Measurements from ENCODE around the gene EDDM3A. TPM values are rescaled to one million over a fixed set of nuclear protein-coding genes. Genes with fewer than 3 reads are reported as not detected.

The EDDM3A gene
- total RNA-seq, 1 donor from 2014 or later, result not detected

GRCh38 chr14:20787025-20787424 lies 41.3 kb downstream of the EDDM3A start:
- Mint-ChIP-seq H3K36me3 (no peaks in the 10 kb centered on the region), H3K27me3 (ENCODE audit: low read depth) (no peaks in the 10 kb centered on the region), H3K4me1 (peaks cover 14% of the 10 kb centered on the region), H3K9me3 (no peaks in the 10 kb centered on the region), H3K4me3 (no peak overlapping the region), H3K27ac (no peak overlapping the region)
- TF ChIP-seq CTCF (IDR thresholded peaks at IDR 0.05; ENCODE audit: unreplicated experiment), result no peak
- DNase-seq (ENCODE audit: low spot score in 2 of 2, unreplicated experiment in 2 of 2), result no peak

GRCh38 chr14:20789230-20789813 lies 43.6 kb downstream of the EDDM3A start:
- Mint-ChIP-seq H3K27me3 (ENCODE audit: low read depth) (no peaks in the 10 kb centered on the region), H3K4me3 (no peak overlapping the region), H3K36me3 (no peaks in the 10 kb centered on the region), H3K9me3 (no peaks in the 10 kb centered on the region), H3K4me1 (peaks cover 7% of the 10 kb centered on the region), H3K27ac (no peak overlapping the region)
- no peak for TF ChIP-seq CTCF (IDR thresholded peaks at IDR 0.05; ENCODE audit: unreplicated experiment)
- no peak for DNase-seq (ENCODE audit: low spot score in 2 of 2, unreplicated experiment in 2 of 2)

- no peaks in the 10 kb centered on the region for H3K9me3 Mint-ChIP-seq
- no peaks in the 10 kb centered on the region for H3K27me3 Mint-ChIP-seq (ENCODE audit: low read depth)
- no peak for TF ChIP-seq CTCF (IDR thresholded peaks at IDR 0.05; ENCODE audit: unreplicated experiment)
- H3K27ac Mint-ChIP-seq, result no peak overlapping the region
- H3K36me3 Mint-ChIP-seq, result no peaks in the 10 kb centered on the region
- no peak for DNase-seq (ENCODE audit: low spot score in 2 of 2, unreplicated experiment in 2 of 2)
- no peak overlapping the region for H3K4me3 Mint-ChIP-seq
- peaks cover 7% of the 10 kb centered on the region for H3K4me1 Mint-ChIP-seq
Observed at GRCh38 chr14:20790464-20791116, 44.9 kb downstream of the EDDM3A start.

DNA sequence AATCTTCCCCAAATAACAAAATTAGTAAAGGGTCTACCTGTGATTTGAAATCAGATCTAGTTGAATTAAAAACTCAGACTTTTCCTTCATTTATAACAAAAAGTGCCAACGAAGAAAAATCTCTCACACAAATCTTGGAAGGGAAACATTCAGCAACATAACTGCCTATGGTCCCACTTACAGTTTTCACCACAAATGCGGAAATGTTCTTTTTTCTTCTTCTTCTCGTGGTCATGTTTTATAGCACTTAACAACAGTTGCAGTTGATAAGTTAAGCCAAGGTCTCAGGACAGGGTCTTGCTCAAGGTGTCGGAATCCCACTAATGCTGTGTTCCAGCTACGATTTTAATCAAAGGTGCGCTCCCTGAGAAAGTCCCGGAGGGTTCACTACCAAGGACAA lies 45.5 kb downstream of the EDDM3A start:
- Mint-ChIP-seq H3K4me1 (peaks cover 7% of the 10 kb centered on the region), H3K27me3 (ENCODE audit: low read depth) (no peaks in the 10 kb centered on the region), H3K9me3 (no peaks in the 10 kb centered on the region), H3K36me3 (no peaks in the 10 kb centered on the region), H3K4me3 (no peak overlapping the region), H3K27ac (no peak overlapping the region)
- no peak for TF ChIP-seq CTCF (IDR thresholded peaks at IDR 0.05; ENCODE audit: unreplicated experiment)
- no peak for DNase-seq (ENCODE audit: low spot score in 2 of 2, unreplicated experiment in 2 of 2)

- H3K27ac Mint-ChIP-seq, result no peak overlapping the region
- no peak overlapping the region for H3K4me3 Mint-ChIP-seq
- H3K27me3 Mint-ChIP-seq (ENCODE audit: low read depth), result no peaks in the 10 kb centered on the region
- no peak for DNase-seq (ENCODE audit: low spot score in 2 of 2, unreplicated experiment in 2 of 2)
- H3K36me3 Mint-ChIP-seq, result no peaks in the 10 kb centered on the region
- no peak for TF ChIP-seq CTCF (IDR thresholded peaks at IDR 0.05; ENCODE audit: unreplicated experiment)
- H3K4me1 Mint-ChIP-seq, result peaks cover 7% of the 10 kb centered on the region
- H3K9me3 Mint-ChIP-seq, result no peaks in the 10 kb centered on the region
Observed at GRCh38 chr14:20791597-20791996, 45.9 kb downstream of the EDDM3A start.
